Measurements from ENCODE around the gene LRP1B. TPM values are rescaled to one million over a fixed set of nuclear protein-coding genes. Genes with fewer than 3 reads are reported as not detected.

The LRP1B gene
- total and polyA plus RNA-seq, 2 of the 8 experiments (the other 6 are each of a cell fraction or from before 2014, with no cell fraction given): 0.03 TPM; not detected in 1

DNA sequence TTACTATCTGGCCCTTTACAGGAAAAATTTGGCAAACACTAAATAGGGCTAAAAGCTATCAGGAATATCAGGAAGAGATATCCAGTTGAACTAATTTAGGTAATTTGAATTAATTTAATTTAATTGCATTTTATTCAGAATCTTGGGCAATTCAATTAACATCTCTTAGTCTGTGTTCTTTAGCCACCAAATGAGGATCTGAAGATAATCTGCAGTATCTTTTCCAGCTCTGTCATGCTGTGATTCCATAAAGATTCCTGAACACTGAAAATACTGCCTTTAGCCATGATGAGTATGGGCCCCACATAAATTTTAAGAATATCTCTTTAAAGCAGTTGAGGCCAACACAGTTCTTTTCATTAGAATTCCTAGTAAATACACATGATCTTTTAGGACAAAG, 1679.5 kb downstream of the LRP1B start:
- Histone ChIP-seq H3K14ac (ENCODE audit: insufficient read length) (no peak overlapping the region), H2BK20ac (ENCODE audit: low read length) (no peak overlapping the region), H3K4me1 (replicated peaks in 1 of 4; ENCODE audit: control insufficient read depth in 3 of 4, insufficient read depth in 4 of 4, low read length in 3 of 4) (no peaks in the 10 kb centered on the region), H3K4me3 (ENCODE audit: extremely low read depth in 1 of 4, insufficient read depth in 2 of 4, low read depth in 3 of 4, low read length in 4 of 4) (no peak overlapping the region), H3K9ac (replicated peaks in 1 of 4; ENCODE audit: extremely low read depth in 1 of 4, low read depth in 3 of 4, low read length in 3 of 4) (no peak overlapping the region), H2BK120ac (replicated peaks; ENCODE audit: low read depth, low read length) (no peak overlapping the region), H3K27me3 (replicated peaks in 1 of 4; ENCODE audit: control insufficient read depth in 3 of 4, extremely low read depth in 1 of 4, insufficient read depth in 3 of 4, low read length in 3 of 4) (no peaks in the 10 kb centered on the region), H3K23ac (ENCODE audit: insufficient read length) (no peak overlapping the region), H4K20me1 (replicated peaks in 1 of 2; ENCODE audit: control insufficient read depth in 1 of 2, insufficient read depth in 2 of 2, low read length in 2 of 2) (no peaks in the 10 kb centered on the region), H3K79me1 (ENCODE audit: low read depth, low read length) (no peaks in the 10 kb centered on the region), H2BK12ac (ENCODE audit: low read depth, low read length) (no peak overlapping the region), H3K9me3 (ENCODE audit: insufficient read depth in 2 of 2, low read depth in 1 of 2, low read length in 1 of 2) (no peaks in the 10 kb centered on the region), H2BK15ac (ENCODE audit: low read length) (no peak overlapping the region), H3K27ac (ENCODE audit: low read depth, low read length) (no peak overlapping the region), H3K18ac (ENCODE audit: extremely low read depth, low read length) (no peak overlapping the region), H4K5ac (ENCODE audit: insufficient read length, low read depth, low read length) (no peak overlapping the region), H3K79me2 (ENCODE audit: control insufficient read depth in 1 of 2, insufficient read depth in 2 of 2, low read length in 2 of 2) (no peaks in the 10 kb centered on the region), H3K36me3 (ENCODE audit: control insufficient read depth in 2 of 4, insufficient read depth in 4 of 4, low read length in 3 of 4) (no peaks in the 10 kb centered on the region), H3K23me2 (ENCODE audit: low read depth, low read length) (no peaks in the 10 kb centered on the region), H2AK5ac (ENCODE audit: low read depth, low read length) (no peak overlapping the region), H2AFZ (ENCODE audit: low read length) (no peak overlapping the region), H3K56ac (replicated peaks; ENCODE audit: insufficient read length, low read depth, low read length) (no peak overlapping the region), H3K4ac (replicated peaks; ENCODE audit: insufficient read length, low read depth, low read length) (no peak overlapping the region), H2BK5ac (ENCODE audit: low read depth, low read length) (no peak overlapping the region), H4K8ac (ENCODE audit: extremely low read depth, insufficient read depth, low read length) (no peak overlapping the region), H3K4me2 (ENCODE audit: insufficient read depth in 1 of 2, low read depth in 2 of 2, low read length in 2 of 2) (no peak overlapping the region), H4K91ac (replicated peaks; ENCODE audit: insufficient read length, low read length) (no peak overlapping the region)
- CTCF ChIA-PET (ENCODE audit: partially characterized antibody): no interaction called here
- POLR2A ChIA-PET (ENCODE audit: partially characterized antibody): no interaction called here
- DNase-seq (ENCODE audit: low read depth in 1 of 2, low spot score in 2 of 2) (no peak), FAIRE-seq (no peak)
- TF ChIP-seq JUND (IDR thresholded peaks at IDR 0.05; ENCODE audit: low read length) (no peak), SIX5 (IDR thresholded peaks at IDR 0.05; ENCODE audit: low read depth, low read length) (no peak), KDM4A (IDR thresholded peaks at IDR 0.05; ENCODE audit: low read depth, low read length, severe bottlenecking) (no peak), MAFK (IDR thresholded peaks at IDR 0.05; ENCODE audit: low read depth, low read length) (no peak), SIN3A (conservative IDR thresholded peaks at IDR 0.05 in 1 of 2, IDR thresholded peaks at IDR 0.05 in 1 of 2; ENCODE audit: low read depth in 1 of 2, low read length in 2 of 2) (no peak), POLR2A (IDR thresholded peaks at IDR 0.05; ENCODE audit: control extremely low read depth in 1 of 2, low read depth in 2 of 2, low read length in 2 of 2) (no peak), KDM5A (IDR thresholded peaks at IDR 0.05; ENCODE audit: low read length) (no peak)
- TF ChIP-seq, protein P1, sequence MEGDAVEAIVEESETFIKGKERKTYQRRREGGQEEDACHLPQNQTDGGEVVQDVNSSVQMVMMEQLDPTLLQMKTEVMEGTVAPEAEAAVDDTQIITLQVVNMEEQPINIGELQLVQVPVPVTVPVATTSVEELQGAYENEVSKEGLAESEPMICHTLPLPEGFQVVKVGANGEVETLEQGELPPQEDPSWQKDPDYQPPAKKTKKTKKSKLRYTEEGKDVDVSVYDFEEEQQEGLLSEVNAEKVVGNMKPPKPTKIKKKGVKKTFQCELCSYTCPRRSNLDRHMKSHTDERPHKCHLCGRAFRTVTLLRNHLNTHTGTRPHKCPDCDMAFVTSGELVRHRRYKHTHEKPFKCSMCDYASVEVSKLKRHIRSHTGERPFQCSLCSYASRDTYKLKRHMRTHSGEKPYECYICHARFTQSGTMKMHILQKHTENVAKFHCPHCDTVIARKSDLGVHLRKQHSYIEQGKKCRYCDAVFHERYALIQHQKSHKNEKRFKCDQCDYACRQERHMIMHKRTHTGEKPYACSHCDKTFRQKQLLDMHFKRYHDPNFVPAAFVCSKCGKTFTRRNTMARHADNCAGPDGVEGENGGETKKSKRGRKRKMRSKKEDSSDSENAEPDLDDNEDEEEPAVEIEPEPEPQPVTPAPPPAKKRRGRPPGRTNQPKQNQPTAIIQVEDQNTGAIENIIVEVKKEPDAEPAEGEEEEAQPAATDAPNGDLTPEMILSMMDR (IDR thresholded peaks at IDR 0.05; ENCODE audit: control extremely low read depth in 1 of 3, insufficient read depth in 1 of 3, low read depth in 1 of 3, low read length in 3 of 3): no peak

Measured in H1 (cell line).